Posterior cingulate gyrus (tissue), 11 donors: ENCODE measurements around the gene CRABP1.

Experiments used
- DNase-seq, 10 donors: peaks; one replicate each; pipeline versions ENCODE4 v3.0.0 to v3.0.0-alpha.2; 2020 to 2021; ENCODE audit warnings: mixed read lengths in 3 of 10
- intact Hi-C: fragments of 100-400 bp; cut with DNase I; formaldehyde crosslinking; loops from one replicate; pipeline ENCODE4 v1.15.1; 2023

Gene CRABP1

DNA sequence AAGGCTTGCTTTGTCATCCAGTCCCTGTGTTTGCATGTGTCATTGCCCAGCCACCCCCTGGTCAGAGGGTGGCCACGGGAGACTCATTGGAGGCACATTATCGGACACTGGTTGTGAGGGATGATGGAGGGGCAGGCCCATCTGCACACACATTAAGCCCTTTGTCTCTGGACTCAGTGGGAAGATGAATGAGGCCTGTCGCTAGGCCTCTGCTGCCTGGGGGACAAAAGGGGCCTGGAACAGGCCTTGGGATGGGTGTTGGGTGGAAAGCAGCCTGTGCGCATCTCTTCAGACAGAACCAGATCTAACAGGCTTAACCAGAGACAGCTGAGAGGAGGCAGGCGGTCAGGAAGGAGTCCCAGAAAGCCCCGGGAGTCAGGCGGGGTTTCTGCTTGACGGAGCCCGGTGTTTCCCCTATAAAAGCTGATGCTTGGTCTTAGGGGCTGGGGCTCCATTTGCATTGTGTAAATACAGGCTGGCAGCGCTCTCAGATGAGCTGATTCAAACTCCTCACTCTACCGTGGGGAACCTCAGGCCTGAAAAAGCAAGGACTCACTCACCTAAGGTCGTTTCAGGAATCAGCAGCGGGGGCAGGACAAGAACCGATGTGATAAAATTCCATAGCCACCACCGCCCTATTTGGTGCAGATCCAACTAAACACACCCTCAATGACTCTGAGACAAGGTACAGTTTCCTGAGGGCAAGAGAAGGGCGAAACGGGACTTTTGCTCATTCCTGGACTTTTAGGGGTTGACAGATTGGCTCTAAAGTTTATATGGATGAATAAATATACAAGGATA, 23.7 kb upstream of the CRABP1 start:
- intact Hi-C loops, result no loop called here
- peak in 9 of 10 donors; percentile 31 to 95 (median 62) for DNase-seq

DNA sequence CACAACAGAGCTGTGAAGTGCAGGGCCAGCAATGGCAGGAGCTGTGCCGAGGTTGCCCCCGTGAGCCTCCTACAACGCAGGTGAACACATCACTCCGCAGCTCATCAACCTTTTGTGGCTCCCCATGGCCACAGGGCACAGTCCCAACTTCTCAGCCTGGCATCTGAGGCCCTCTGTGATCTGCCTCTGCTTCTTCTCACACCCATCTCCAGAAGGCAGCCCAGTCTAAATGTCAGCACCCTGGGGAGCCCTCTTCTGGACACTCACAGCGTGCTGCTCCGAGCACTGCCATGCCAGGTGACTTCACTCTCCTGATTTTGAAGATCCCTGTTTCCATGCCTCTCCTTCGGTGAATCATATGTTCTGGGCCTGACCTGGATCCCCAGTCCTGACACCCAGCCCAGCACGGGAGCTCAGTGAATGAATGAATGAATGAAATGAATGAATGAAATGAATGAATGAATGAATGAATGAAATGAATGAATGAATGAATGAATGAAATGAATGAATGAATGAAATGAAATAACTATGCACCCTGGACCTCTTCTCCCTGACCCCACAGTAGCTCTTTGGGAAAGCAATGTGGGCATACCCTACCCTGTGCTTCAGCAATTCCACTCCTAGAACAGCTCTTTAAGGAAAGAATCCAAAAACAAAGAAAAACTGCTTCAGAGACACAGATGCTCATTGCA, 22.9 kb upstream of the CRABP1 start:
- intact Hi-C loops, result no loop called here
- DNase-seq, result peak in 2 of 10 donors; percentile 52 to 72

DNA sequence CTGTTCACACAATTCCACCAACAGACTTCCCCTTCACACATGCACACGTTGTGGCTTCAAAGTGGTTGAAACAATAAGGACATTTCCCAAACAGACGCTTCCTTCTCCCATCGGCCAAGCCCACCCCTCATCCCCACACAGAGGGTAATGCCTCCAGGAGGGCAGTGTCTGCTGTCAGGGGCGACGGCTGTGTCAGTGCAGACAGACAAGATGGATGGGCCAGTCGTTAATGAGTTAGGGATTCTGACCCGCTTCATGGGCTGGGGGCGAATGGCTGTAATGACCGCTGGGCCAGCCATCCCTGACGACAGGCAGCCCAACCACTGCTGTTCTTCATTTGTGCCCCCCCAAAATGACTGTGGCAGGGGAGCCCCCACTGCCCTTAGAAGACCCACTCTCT, 20.6 kb upstream of the CRABP1 start:
- peak in 2 of 10 donors; percentile 35 to 61 for DNase-seq
- intact Hi-C loops, result no loop called here

DNA sequence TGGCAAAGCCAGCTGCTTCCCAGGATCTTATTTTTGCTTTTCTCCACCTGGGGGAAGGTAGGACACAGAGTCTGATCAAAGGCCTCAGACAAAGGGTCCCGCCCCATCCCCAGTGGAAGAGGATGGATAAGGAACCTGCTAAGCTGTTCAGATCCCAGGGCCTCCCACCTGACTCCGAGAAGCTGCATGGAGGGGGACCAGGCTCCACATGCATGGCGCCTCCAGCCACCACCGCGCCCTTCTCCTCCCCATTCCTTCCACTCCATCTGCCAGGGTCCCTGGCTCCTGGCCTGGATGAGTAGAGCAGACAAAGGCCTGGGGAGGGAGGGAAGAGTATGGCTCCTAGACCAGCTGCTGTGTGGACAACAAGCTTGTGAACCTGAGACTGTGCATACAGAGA, 20.0 kb upstream of the CRABP1 start:
- DNase-seq, result peak in 3 of 10 donors; percentile 5 to 69 (median 38)
- intact Hi-C loops, result no loop called here

DNA sequence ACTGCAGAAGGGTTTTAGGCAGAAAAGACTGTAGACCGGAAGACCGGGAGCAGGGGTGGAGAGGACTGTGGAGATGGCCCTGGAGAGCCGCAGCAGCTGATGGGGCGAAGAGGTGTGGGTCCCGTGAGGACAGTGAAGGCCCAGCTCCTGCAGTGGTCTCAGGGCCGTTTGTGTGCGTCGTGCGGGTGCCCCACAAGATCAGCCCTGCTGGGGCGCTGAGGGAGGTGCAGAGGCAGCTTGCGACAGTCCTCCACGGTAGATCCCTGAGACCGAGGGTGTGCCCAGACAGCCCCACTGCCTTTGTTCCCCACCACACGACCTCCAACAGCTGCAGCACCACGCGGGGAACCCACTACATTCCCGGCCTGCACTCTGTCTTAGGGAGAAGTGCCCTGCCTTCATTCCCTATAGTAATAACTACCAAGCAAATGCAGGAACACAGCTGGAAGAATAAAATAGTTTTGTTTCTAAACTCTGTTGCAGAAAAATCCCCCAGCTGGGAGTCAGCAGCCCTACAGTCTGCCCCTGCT, 19.0 kb upstream of the CRABP1 start:
- intact Hi-C loops, result no loop called here
- DNase-seq, result peak in 2 of 10 donors; percentile 46 to 52

DNA sequence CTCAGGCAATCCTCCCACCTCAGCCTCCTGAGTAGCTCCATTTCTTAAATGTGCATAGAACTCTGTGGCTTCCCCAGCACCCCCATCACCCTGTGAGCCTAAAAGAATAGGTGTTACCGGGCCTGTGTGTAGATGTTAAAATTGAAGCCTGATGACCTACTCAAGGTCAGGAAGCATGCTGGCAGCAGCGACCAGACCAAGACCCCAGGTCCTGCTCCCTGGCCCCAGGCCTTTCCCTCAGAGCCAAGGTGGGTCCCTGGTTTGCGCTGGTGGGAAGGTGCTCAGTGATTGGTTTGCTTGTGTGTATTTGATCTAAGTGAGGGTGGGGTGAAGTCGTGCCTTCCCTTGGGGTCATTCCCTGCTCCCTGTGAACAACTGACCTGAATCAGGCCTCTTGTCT, 18.4 kb upstream of the CRABP1 start:
- DNase-seq, result peak in 2 of 10 donors; percentile 35 to 47
- intact Hi-C loops, result no loop called here

DNA sequence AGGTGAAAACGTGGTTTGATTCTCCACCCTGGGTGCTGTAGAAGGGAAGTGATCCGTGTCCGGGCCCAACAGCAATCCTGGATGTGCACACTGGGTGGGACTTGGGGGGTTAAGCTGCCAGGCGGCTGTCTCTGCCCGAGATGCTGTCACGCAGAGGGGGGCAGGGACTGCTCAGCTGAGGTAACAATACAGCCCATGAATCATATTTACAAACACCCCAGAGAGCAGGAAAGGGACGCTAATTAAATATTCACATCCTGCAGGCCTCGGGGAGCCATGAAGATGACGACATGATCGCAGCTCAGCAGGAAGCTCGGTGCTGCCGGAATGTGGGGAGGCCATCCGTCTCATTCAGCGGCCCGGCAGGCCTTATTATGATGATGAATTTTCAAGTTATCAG, 17.9 kb upstream of the CRABP1 start:
- peak in 2 of 10 donors; percentile 13 to 46 for DNase-seq
- intact Hi-C loops, result no loop called here

DNA sequence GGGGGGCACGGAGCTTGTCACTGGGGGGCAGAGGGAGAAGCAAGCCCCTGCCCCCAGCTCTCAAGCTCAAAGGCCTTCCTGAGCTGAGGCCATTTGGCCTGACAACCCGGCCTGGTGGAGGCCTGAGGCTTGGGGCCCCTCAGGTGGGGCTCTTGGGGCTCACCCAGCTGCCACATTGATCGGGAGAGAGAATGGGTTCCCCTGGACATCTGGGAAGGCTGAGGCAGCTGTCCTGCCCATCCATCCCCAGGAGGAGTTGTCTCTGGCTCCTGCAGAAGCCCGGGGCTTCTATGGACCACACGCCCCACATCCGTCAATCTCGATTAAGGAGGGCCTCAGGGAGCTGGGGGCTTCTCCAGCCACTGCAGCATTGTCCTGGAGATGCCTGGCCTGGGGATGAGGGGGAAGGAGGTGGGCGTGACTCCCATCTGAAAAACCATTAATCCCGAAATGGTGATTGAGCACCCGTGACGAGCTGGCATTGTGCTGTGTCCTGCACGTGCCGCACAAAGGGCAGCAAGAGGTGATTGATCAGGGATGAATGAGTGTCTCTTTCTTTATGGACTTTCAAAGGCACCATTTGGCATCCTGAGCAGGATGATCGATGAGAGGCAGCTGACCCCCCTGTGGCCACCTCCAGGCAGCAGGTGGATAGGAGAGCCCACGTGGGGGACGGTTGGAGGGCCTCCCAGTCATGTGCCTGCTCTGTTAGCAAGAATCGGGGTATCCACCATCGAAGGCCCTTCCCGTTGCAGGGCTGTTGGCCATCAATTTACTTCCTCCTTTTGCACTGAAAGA, 17.2 kb upstream of the CRABP1 start:
- intact Hi-C loops, result no loop called here
- DNase-seq, result peak in 2 of 10 donors; percentile 47 to 48

DNA sequence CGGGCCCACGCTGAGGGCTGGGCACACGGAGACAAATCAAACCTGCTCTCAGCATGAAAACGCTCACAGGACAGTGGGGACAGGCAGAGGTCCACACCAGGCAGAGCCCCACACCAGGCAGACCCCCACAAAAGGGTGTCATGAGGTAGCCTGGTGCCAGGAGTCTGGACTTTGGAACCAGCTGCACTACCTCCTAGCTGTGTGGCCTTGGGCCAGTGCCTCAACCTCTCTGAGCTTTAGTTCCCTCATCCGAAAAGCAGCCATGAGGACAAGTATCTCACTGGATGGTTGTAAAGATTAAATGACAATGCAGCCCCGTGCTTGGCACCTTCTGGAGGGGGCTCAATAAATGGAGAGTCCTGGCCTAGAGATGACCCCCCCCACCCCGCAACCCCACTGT, 16.5 kb upstream of the CRABP1 start:
- intact Hi-C loops, result no loop called here
- DNase-seq, result peak in 2 of 10 donors; percentile 25 to 42

DNA sequence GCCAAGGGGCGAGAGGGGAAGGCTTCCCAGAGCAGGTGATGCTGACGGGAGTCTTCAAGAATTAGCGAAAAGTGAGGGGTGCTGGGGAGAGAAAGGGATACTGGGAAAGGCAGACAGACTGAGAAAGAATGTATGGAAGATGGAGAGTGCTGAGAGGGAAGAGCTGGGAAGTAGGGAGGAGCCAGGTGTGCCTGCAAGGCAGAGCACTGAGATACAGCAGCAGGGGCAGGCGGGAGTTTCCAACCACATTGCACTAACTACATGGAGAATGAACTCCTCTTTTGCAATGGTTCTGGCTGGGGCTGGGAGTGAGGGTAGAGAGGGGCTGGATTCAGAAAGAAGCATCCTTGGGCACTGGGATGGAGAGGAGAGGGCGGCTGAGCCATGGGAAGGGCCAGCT, 16.0 kb upstream of the CRABP1 start:
- DNase-seq, result peak in 2 of 10 donors; percentile 17 to 45
- intact Hi-C loops, result no loop called here

DNA sequence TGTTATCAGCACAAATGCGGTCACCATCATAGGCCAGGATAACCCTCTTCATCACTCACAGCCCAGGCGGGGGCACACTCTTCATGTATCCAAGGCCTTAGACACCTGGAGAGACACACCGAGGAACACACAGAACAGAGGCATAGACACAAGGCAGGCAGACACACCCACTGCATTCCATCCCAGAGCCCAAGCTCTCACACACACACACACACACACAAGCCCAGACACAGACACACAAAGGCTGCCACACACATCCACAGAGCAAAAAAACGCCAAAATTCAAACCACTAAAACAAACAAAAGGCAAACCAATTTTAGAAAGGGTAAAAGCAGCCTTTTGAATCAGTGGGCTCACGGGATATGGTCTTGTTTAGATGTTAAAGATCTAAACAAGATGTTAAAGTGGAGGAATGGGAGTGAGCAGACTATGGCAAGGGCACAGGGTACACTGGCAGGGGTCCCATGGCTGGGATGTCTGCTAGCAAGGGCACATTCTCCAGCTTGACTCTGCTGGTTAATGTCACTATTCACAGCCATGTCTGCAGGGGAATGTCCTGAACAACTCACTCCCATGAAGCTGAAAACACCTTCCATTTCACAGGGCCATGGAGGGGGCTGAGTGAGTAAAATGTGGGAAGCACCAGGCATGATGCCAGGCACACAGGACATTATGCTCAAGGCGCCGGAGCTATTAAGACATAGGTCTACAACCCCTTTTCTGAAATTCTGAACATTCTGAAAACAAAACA, 14.9 kb upstream of the CRABP1 start:
- intact Hi-C loops, result no loop called here
- peak in 2 of 10 donors; percentile 16 to 37 for DNase-seq

DNA sequence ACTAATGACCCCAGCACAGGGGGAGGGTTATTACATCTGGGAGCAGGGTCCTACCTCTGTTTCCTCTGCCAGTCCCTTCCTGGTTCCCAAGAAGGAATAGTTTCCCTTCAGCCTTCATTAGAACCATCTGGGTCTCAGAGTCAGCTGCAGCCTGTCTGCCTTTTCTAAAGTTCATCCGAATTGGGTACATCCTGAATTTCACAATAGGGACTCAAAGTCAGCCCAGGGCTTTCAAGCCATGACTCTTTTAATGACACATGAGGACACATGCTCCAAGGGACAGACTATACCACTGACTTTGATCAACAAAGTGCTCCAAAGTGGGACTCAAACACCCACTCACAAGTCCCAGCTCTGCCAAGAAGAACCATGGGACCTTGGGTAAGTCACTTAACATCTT, 12.7 kb upstream of the CRABP1 start:
- intact Hi-C loops, result no loop called here
- DNase-seq, result no peak

DNA sequence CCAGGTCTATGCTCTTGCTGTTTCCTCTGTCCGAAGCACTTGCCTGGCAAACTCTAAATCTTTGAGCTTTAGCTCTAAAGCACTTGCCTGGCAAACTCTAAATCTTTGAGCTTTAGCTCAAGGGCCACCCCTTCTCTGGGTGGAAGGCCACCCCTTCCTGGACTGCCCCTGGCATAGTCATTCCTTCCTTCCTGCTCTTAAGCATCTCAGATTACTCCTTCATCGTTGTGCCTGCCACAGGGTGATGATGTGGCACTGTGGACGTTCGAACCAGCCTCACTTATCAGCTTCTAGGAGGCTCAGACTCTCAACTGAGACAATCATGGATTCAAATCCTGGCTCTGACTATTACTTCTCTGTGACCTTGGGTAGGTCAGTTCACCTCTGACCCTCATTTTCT, 10.5 kb upstream of the CRABP1 start:
- intact Hi-C loops, result no loop called here
- no peak for DNase-seq

DNA sequence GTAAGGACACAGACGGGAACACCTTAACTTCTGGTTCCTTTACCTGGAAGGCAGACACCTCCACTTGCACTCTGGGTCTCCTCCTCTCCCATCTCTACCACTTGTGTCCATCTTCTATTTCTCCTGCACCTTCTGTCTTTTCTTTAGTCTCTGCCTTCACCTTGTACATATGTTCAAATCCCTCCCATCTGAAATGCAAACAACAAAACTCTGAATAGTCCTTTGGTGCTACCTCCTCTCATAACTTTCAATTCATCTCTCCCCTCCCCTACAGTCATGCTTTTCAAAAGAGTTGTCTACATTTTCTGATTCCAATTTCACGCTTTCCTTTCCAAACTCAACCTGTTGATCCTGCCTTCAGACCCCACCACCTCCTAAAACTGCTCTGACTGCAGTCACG, 5.3 kb upstream of the CRABP1 start:
- intact Hi-C loops, result no loop called here

DNA sequence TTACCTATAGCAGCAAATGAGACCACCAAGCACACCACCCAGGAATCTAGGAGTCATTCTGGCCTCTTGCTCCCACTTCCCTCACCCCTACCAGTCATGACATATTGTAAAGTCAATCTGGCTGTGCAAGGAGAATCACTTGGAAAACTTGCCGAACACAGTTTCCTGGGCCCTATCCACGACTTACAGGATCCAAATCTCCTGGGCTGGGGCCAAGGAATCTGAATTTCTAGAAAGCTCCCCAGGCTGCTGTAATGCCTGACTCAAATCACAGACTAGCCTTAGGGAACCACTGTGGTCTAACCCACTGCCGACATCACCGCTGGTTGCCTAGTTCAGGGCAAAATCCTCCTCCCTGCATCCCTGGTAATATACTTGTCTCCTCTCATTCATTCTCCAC, 4.2 kb upstream of the CRABP1 start:
- intact Hi-C loops, result no loop called here
- DNase-seq, result peak in 1 of 10 donors; percentile 11

More for the DNA sequence above, 5.3 kb upstream of the CRABP1 start:
- no peak for DNase-seq

DNA sequence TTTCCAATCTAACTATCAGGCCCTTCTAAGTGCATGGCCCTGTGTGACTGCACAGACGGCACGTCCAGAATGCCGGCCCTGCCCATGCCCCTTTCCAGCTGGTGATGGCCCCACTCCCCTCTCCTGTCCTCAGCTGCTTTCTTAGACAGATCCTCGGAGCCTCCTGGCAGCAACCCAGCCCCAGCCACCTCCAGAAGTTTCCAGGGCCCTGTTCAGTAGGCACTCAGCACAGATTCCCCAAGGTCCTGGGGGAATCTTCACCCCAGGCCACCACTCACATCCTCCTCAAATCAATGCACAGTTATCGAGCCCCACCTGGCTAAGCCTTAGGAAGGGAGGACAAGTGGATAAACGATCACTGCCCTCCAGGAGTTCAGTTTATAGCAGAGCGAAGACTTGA, 1.4 kb upstream of the CRABP1 start:
- intact Hi-C loops, result no loop called here
- peak in 1 of 10 donors; percentile 15 for DNase-seq

DNA sequence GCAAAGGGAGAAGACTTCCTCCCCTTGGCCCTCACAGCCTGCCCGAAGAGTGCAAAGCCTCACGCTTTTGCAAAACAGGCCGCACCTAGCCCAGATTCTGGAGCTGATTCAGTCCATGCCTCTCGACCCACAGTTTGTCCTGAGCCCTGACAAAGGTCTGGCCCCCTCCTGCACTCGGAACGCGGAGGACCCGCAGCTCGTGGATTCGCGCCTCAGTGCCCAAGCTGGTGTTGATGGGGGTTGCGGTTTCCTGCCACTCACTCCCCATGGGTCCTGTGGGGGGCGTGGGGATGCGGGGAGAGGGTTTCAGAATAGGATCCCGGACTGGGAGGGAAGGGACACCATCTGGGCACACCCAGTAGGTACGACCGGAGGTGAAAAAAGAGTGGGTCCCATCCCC, 594 bp upstream of the CRABP1 start:
- intact Hi-C loops, result no loop called here
- DNase-seq, result peak in 1 of 10 donors; percentile 28

DNA sequence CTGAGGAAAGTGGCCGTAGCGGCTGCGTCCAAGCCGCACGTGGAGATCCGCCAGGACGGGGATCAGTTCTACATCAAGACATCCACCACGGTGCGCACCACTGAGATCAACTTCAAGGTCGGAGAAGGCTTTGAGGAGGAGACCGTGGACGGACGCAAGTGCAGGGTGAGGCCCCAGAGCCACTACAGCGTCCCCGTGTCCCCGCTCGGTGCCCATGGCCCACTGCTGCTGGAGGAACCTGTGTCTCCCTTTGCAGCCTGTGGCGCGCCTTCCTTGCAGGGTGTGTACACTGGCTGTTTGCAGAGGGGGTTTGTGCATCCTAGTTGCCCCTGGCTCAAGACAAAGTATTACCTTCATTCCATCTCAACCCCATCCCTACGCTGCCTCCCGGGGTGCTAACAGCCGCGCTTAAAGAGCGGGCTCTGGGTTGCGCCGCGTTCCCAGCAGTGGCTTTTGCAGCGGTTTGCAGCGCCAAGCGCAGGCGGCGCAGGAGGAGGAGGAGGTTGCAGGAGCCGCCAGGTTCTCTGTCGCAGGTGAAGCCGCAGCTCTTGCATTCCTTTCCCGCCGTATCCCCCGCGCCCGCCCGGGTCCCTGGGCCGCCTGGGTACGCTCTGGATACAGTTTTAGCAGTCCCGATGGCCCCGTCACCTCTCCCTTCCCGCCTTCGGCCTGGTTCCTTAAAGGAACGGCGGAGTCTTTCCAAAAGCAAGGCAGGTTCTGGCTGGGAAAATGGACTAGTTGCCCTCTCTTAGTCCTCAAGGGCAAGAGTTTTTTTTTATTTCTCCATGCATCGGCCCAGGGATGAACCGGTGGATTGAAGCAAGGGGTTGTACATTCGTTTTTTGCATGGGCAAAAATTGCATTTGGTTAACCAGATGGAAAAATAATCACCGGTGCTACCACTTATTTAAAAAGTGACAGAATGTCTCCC, 1.2 kb downstream of the CRABP1 start:
- intact Hi-C loops, result no loop called here
- DNase-seq, result peak in 6 of 10 donors; percentile 21 to 90 (median 56)

DNA sequence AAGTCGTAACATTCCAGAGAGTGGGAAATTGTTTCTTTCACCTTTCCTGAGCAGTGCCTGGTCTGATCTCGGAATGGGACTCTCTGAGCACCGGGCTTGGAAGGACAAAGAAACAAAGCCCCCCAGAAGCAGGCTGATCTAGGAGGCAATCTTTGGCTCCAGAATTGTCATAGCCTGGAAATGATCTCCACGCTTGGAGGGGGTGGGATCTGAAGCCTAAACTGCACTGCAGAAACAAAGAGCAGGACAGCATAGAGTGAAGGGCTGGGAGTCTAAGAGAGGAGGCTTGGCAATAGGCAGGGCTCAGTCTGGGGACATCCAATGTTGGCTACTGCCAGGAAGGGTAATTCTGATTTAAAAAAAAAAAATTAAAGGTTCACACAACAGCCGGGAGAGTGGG, 1.9 kb downstream of the CRABP1 start:
- DNase-seq, result no peak
- intact Hi-C loops, result no loop called here
